A673 (cell line): ENCODE results near the gene INTS15. TPM values are rescaled to one million over a fixed set of nuclear protein-coding genes. Genes with fewer than 3 reads are reported as not detected.

Experiments used
- BruUV-seq: library from RNA; stranded (reverse); fragments of 400-500 nt; replicated peaks from 2 replicates; lab custom pipeline; 2021; lab: Mats Ljungman, UMichigan
- CTCF ChIA-PET: fragments of 300-600 bp; sonication (Branson Sonifier 250); formaldehyde crosslinking; loops from one replicate; lab custom pipeline; 2022; ENCODE audit warnings: antibody characterized with exemption; lab: Charles Lee
- POLR2A ChIA-PET: fragments of 300-600 bp; sonication (Branson Sonifier 250); formaldehyde crosslinking; loops from one replicate; lab custom pipeline; 2022; ENCODE audit warnings: antibody characterized with exemption; ENCODE audit not compliant: low non-redundant PET; lab: Charles Lee
- DNase-seq: peaks from one replicate; pipeline ENCODE4 v3.0.0-alpha.2; 2015; ENCODE audit warnings: low spot score
- H3K27ac ChIP-seq: fragments of 200-600 bp; sonication (generic); 2 replicates; pipeline ENCODE4 v1.5.1; 2016; ENCODE audit warnings: mixed run types, low read depth, mild to moderate bottlenecking, mixed read lengths, antibody characterized with exemption, low read length; ENCODE audit not compliant: poor library complexity, severe bottlenecking
- H3K27me3 ChIP-seq: fragments of 200-600 bp; sonication (generic); replicated peaks from 2 replicates; pipeline ENCODE4 v1.6.1; 2017; ENCODE audit warnings: mixed run types, low read depth, mild to moderate bottlenecking, mixed read lengths, antibody characterized with exemption, low read length; ENCODE audit not compliant: insufficient read depth, poor library complexity
- H3K36me3 ChIP-seq: fragments of 200-600 bp; sonication (generic); 2 replicates; pipeline ENCODE4 v1.6.1; 2016; ENCODE audit warnings: mixed run types, mild to moderate bottlenecking, mixed read lengths, antibody characterized with exemption, low read length; ENCODE audit not compliant: insufficient read depth, poor library complexity, severe bottlenecking
- H3K4me1 ChIP-seq: fragments of 200-600 bp; sonication (generic); 2 replicates; pipeline ENCODE4 v1.6.1; 2017; ENCODE audit warnings: mixed run types, mild to moderate bottlenecking, mixed read lengths, antibody characterized with exemption, low read length; ENCODE audit not compliant: insufficient read depth, poor library complexity, severe bottlenecking
- H3K4me3 ChIP-seq: fragments of 200-600 bp; sonication (generic); 2 replicates; pipeline ENCODE4 v1.5.1; 2016; ENCODE audit warnings: low read depth, mixed run types, mild to moderate bottlenecking, mixed read lengths, low read length; ENCODE audit not compliant: poor library complexity, severe bottlenecking
- H3K9me3 ChIP-seq: fragments of 200-600 bp; sonication (generic); 2 replicates; pipeline ENCODE4 v1.6.1; 2016; ENCODE audit warnings: mixed run types, low read depth, mild to moderate bottlenecking, mixed read lengths, antibody characterized with exemption, low read length; ENCODE audit not compliant: poor library complexity, severe bottlenecking
- CTCF ChIP-seq: fragments of 300-800, 200-600 bp; sonication (generic); conservative IDR thresholded peaks from 2 replicates; pipeline ENCODE4 v1.5.1; 2017; ENCODE audit warnings: low read depth, mild to moderate bottlenecking, antibody characterized with exemption, low read length, moderate library complexity, mixed read lengths
- EZH2 ChIP-seq: fragments of 200-600 bp; sonication (generic); IDR thresholded peaks from 2 replicates; pipeline ENCODE4 v1.6.1; 2017; ENCODE audit warnings: borderline replicate concordance, low read depth, mild to moderate bottlenecking, mixed read lengths, antibody characterized with exemption, low read length; ENCODE audit not compliant: poor library complexity, severe bottlenecking
- intact Hi-C: fragments of 100-400 bp; cut with micrococcal nuclease; formaldehyde crosslinking; loops from one replicate; pipeline ENCODE4 v1.10.0; 2022; ENCODE audit not compliant: unreplicated experiment
- total RNA-seq: library from RNA; stranded (reverse); gene quantifications from 2 replicates; pipeline ENCODE4 v1.2.3, GENCODE V29; 2021

Gene INTS15
- total RNA-seq, 1 experiment from 2014 or later, result 39.7 TPM

DNA sequence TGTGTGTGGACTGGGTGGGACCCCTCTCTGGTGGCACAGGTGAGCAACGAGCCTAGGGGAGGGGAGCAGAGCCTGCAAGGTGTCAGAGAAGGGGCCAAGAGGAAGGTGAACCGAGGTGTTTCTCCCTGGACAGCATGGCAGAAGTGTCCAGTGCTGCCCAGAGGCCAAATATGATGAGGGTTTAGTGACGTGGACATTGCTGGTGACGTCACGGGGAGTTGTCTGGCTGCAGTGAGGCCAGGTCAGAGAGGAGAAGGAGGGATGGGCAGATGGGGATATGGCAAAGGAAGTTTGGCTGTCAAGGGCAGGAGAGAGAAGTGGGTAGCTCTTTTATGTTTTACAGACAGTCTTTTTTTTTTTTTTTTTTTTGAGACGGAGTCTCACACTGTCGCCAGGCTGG, 23.0 kb downstream of the INTS15 start:
- POLR2A ChIA-PET, result interaction anchor here (1.0 kb wide), 1 partner anchor 23 kb away, joined by 3 read pairs; the partner anchor contains the start of gene INTS15
- TF ChIP-seq CTCF, result no peak
- no peak for TF ChIP-seq EZH2
- CTCF ChIA-PET, result interaction anchor here (0.6 kb wide), 1 partner anchor 11 kb away, joined by 3 read pairs; no protein-coding TSS in a partner anchor
- Histone ChIP-seq H3K9me3 (no peaks in the 10 kb centered on the region), H3K4me3 (no peak overlapping the region), H3K4me1 (peaks cover 5% of the 10 kb centered on the region), H3K27me3 (no peaks in the 10 kb centered on the region), H3K36me3 (peaks cover 4% of the 10 kb centered on the region), H3K27ac (no peak overlapping the region)
- no peak for DNase-seq
- intact Hi-C loops, result no loop called here
- no TSS peak for BruUV-seq

DNA sequence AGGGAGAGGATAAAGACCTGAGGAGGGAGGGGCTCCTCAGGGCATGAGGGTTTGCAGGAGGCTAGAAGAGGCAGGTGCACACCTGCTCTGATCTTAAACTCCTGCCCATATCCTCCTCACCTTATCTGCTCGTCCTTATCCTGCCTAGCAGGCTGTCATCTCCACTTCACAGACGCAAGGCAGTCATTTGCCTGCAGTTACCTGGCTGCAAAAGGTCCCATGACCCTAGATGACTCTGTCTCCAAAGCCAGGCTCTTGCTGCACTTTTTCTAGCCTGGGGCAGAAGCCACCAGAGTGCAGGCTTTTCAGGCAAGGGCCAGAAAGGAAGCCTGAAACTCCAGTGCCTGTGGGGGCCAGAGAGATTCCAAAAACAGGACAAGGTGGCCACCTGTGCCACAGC, 23.9 kb downstream of the INTS15 start:
- no peaks in the 10 kb centered on the region for H3K9me3 ChIP-seq
- peaks cover 5% of the 10 kb centered on the region for H3K4me1 ChIP-seq
- ChIA-PET POLR2A (no interaction called here), CTCF (no interaction called here)
- DNase-seq, result no peak
- no peaks in the 10 kb centered on the region for H3K36me3 ChIP-seq
- H3K27me3 ChIP-seq, result no peaks in the 10 kb centered on the region
- no peak for TF ChIP-seq EZH2
- TF ChIP-seq CTCF, result no peak
- H3K27ac ChIP-seq, result no peak overlapping the region
- intact Hi-C loops, result no loop called here
- H3K4me3 ChIP-seq, result no peak overlapping the region
- no TSS peak for BruUV-seq

DNA sequence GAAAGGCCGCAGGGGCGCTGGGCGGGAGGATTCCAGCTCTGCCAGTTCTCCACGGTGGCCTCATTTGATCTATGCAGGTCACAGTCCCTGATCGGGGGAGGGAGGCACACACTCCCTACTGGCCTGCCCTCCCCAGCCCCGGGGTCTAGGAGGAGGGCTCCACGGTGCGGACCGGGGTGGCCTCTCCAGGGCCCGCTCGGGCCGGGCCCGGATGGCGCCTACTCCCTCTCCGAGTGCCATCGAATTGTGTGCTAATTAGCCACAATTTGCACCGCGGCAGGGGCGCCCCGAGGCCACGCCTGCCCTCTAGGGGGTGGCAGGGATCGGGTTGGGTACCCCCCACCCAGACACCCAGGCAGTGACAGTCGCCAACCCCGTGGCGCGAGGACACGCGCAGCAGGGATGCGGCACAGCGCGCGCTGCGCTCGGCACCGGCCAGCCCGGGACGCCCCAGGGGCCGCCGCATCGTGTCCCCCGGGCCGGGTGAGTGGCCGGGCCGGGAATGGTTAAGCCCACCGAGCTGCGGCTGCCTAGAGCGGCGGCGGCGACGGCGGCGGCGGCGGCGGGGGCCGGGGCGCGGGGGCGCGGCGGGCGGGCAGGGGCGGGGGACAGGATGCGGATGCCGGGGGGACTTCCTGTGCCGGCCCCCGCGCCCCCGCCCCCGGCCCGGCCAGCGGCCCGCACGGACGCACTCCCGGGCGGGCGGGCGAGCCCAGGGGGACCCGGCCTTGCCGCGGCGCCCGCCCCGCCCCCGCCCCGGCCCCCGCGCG, 25.3 kb downstream of the INTS15 start, which contains the start of gene ZNF853:
Gene ZNF853 (plus strand): TSS at position 658 of the 770 bp plus-strand sequence. CDS start 565 bp downstream, outside the sequence.
- Histone ChIP-seq H3K36me3 (no peaks in the 10 kb centered on the region), H3K4me3 (peak within 1 kb of the TSS; percentile 59), H3K4me1 (peaks cover 5% of the 10 kb centered on the region), H3K9me3 (no peaks in the 10 kb centered on the region), H3K27me3 (no peaks in the 10 kb centered on the region), H3K27ac (peak within 1 kb of the TSS; percentile 42)
- no peak for DNase-seq
- TF ChIP-seq EZH2 (no peak), CTCF (no peak)
- ChIA-PET POLR2A (no interaction called here), CTCF (no interaction called here)
- BruUV-seq, result no TSS peak
- intact Hi-C loops, result no loop called here
